DMS114 treated with DMSO at 0.1 percent for 48 hours (cell line): Measurements from ENCODE around the gene CKB.
"Not testable (repeated sequence)": the region's sequence is repeated elsewhere in the genome, so short reads cannot be mapped to it uniquely, and the experiment has no call there.

Source experiments
- DNase-seq: peaks from one replicate; lab custom pipeline; 2025; ENCODE audit not compliant: unreplicated experiment; lab: John Stamatoyannopoulos, UW

The CKB gene

DNA sequence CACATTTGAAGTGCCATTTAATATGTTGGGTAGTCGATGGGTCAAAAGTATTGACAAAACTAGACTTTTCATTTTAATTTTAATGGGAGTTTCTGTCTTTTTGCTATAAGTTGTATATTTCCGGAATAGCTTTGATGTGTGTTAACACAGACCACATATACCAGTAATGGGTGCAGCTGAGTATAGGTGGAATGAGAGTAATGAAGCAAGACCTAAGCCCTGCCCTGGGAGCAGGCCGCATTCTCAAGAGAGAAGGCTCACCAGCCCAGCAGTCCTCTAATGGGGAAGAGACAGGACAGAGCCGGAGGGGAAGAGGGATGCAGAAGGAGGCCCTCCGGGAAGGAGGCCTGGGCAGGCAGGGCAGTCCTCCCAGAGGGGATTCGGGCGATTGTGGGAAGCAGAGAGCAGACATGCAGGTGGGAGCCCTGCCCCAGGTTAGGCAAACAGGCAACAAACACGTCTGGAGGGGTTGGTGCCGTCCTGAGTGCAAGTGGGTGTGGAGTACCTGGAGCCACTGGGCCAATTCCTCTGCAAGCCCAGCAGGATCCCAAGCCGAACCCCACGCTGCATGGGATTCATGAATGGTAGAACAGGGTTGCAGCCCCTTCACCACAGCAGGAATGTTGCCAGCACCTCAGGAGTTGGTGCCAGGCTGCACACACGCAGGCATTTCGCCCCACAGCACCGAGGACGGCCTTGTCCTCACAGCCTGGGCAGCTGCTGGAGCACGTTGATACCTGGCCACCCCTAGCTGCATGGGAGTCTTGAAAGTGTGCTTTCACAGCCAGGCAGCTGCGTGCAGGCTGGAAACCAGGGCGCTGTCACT, 7.8 kb downstream of the CKB start:
- DNase-seq: no peak

DNA sequence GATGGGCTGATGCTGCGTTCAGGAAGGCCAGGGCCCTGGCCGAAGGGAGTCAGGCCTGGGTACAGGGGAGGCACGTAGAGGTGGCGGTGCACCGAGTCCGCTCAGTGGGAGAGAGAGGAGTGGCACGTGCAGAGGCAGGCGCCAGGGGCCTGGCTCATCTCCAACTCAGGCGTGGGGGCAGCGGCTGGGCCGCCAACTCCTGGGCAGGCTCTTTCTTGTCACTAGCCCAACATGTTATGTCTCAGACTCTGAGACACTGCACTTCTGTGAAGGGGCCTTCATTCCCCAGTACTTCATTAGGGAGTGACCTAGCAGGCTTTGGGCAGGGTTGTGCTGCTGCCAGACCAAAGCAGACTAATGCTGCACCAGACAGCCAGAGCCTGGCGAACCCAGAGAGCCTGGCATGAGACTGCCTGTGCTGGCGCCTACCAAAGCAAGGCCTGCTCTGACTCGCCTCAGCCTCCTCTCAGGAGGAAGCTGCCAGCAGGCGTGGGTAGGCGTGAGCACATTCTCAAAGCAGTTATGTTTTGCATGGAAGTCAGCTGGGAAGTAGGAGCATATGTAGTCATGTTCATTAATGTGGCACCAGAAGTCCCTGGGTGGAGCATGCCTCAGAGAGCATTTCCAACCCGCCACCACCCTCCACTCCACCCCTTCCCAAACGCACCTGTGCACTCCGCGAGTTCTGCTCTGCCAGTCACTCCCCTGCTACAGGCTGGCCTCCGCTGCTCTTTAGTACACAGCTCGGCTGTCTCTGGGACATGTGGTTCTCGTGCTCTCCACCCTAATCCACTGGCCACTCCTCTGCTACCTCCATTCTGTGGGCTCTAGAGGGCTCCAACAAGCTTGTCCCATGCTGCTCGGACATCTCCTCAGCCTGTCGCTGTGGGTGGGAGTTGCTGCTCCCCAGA, 9.7 kb downstream of the CKB start:
- peak; percentile 13 for DNase-seq

DNA sequence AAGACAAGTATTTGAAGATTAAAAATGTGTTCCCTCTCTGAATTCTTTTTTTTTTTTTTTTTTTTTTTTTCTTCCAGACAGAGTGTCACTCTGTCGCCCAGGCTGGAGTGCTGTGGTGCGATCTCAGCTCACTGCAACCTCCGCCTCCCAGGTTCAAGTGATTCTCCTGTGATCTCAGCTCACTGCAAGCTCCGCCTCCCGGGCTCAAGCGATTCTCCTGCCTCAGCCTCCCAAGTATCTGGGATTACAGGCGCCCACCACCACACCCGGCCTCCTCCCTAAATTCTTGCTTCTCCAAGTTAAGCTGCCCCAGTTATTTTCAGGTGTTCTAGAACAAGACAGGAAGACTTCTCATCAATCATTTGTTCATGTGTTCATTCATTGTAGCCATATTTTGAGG, 10.4 kb downstream of the CKB start:
- not testable (repeated sequence) for DNase-seq

DNA sequence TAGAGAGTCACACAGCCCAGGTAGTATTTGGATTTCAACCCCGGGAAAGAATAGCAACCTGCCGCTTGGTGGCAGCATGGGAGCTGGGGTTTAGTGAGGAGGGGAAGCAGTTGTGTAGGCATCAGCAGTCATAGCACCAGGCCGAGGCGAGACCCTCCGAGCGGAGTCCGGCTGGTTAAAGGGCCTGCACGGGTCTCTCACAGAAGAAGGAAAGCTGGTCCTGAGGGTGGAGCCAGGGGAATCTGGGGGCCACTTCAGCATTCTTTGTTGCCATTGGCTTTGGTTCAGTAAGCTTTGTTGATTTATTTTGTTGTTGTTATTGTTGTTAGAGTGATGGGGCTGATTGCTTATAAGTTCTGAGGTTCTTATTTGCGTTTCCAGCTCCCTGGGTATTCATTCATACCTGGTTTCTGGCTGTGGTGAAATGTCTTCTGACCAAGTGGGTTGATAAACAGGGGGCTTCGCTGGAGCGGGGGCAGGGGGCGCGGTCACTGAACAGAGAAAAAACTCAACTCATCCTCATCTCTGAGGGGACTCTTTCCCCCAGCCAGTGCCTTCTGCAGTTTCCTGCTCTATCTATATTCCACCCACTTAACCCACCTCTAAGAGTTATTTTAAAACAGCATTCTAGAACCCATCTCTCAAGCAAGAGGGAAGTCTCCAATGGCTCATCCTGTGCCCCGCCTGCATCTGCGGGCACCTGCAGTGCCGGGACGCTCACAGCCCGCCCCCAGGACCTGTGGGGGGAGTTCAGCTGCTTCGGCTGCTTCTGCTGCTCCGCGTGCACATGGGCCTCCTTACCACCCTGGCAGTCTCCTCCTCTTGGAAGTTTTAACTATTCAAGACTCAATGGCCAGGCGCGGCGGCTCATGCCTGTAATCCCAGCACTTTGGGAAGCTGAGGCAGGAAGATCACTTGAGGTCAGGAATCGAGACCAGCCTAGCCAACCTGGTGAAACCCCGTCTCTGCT, 11.6 kb downstream of the CKB start:
- DNase-seq: no peak

DNA sequence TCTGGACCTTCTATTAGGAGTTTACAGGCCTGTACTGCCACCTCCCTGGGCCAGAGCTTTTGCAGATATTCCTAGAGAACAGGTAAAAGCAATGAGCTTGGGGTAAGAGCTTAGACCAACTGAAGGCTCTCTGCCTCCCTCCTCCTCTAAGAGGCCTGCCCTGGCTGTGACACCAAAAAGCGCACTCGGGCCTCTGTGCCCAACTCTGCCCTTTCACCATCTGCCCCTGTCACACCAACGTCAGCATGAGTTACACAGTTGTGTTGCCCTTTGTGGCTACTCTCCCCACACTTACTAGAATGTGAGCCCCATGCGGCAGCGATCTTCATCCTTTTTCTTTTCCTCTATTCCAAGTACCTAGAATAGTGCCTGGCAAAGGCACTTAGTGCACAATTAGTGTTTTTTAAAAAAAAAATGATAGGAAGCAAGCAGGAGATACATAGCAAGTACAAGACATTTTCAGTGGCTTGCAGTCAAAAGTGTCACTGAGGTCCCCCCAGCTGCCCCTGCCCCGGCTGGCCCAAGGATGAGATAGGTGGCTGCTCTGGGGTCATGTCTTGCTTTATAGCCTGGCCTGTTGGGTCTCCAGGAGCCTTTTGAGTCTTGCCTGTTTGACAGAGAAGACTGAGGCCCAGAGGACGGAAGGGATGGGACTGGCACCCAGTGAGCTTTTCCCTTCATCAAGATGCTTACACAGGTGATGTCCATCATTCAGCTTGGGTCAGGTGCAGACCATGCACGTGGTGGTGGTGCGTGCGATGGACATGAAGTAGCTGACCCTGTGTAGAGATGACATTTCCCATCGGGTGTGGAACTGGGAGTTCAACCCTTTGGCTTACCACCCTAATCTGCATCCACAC, 12.5 kb downstream of the CKB start:
- no peak for DNase-seq

DNA sequence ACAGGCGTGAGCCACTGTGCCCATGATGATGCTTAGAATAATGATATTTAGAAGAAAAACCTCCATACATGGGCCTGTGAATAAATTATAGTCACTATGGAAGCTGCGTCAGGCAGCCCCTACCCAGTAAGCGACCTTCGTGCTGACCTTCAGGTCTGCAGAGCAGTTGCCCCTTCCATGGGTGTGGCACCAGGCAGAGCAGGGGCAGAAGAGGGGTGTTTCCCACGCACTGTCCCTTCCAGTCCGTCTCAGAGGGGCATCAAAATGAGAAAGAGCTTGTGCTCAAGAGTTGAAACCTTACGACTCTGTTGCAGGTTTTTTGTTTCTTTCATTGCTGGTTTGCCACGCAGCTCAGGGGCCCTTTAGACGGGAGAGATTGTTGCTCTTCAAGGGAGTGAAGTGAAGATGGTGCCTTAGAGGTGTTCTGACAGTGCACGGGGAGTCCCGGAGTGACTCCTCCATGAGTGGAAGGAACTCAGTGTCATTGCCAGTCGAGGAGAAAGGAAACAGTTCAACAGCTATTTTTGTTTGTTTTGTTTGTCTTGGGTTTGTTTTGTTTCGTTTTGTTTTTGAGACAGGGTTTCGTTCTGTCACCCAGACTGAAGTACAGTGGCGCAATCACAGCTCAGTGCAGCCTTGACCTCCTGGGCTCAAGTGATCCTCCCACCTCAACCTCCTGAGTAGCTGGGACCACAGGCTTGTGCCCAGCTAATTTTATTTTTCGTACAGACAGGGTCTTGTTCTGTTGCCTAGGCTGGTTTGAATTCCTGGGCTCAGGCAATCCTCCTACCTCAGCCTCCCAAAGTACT, 13.9 kb downstream of the CKB start:
- DNase-seq: no peak

DNA sequence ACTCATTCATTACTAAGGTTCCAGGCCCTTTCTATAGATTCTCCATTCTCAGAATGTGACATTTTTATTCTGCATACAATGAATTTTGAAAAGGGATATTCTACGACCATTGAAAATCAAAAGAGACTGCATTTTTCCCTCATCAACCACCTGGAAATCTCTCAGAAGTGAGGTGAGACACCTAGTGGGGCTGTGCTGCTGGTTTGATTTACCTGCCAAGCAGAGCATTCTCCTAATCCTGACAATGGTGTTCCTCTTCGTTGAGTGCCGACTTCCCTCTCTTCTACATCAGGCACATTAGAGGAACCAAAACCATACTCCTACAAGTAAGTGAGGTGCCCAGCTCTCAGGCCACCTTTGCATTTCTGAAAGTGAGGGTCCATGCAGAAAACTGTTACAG, 14.9 kb downstream of the CKB start:
- DNase-seq: no peak

DNA sequence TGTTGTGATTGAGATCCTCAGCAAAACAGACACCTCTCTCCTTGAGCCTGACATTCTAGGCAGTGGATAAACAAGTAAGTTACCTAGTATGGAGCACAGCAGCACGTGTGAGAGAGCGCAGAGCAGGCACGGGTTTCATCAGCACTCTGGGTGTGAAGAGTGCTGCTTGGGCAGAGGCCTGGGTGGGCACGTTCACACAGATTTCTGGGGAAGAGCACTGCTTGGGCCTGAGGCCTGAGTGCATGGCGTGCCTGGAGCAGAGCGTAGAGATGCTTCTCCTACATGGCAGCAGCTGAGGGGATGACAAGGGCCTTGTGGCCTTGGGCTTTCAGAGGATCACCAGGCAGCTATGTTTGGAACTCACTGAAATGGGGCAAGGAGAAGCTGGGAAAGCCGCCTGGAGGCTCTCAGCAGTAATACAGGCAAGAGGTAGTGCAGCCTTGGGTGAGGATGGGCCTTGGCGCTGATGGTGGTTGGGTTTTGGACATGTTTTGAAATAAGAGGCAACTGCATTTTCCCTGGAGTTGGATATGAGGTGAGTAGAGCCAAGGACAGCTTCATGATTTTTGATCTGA, 17.6 kb downstream of the CKB start:
- DNase-seq: no peak

DNA sequence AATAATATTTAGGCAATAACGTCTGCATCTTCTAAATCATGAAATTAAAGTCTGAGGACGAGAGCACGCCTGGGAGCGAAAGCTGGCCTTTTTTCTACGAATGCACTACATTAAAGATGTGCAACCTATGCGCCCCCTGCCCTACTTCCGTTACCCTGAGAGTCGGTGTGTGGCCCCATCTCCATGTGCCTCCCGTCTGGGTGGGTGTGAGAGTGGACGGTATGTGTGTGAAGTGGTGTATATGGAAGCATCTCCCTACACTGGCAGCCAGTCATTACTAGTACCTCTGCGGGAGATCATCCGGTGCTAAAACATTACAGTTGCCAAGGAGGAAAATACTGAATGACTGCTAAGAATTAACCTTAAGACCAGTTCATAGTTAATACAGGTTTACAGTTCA, 19.3 kb downstream of the CKB start:
- DNase-seq: no peak

DNA sequence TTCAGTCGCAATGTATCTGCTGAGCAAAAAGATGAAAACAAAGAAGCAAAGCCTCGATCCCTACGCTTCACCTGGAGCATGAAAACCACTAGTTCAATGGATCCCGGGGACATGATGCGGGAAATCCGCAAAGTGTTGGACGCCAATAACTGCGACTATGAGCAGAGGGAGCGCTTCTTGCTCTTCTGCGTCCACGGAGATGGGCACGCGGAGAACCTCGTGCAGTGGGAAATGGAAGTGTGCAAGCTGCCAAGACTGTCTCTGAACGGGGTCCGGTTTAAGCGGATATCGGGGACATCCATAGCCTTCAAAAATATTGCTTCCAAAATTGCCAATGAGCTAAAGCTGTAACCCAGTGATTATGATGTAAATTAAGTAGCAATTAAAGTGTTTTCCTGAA, 19.8 kb downstream of the CKB start:
- no peak for DNase-seq

DNA sequence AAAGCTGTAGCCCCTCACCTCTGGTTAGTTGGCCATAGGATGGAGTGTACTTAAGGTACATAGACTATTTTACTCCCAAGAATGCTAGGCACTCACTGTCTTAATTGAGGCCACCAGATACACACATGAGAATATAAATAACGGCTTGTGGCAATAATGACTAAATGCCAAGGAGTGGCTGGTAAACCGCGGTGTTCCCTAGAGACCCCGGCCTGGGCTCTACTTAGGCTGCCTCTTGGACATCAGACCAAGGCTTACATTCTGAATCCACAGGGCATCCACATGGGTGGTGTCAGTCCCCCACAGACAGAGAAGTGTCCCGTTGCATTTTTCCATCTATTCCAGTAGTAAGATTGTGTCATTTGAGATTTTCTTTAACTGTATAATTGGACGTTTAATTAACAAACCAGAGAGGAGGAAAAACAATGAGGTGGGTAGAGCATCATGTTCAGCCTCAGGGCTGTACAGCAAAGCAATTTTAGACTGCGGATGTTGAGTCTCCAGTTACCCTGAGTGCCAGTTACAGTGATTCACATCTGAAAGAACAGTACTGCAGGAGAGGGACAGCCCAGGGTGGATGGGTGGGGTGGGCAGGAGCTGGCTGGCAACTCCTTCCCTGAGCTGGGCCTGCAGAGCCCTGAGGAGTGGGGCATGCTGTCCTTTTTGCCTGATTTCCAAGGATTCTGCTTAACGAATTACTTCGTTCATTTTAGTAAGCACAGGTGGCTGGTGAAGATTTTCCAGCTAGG, 20.5 kb downstream of the CKB start:
- DNase-seq: no peak

DNA sequence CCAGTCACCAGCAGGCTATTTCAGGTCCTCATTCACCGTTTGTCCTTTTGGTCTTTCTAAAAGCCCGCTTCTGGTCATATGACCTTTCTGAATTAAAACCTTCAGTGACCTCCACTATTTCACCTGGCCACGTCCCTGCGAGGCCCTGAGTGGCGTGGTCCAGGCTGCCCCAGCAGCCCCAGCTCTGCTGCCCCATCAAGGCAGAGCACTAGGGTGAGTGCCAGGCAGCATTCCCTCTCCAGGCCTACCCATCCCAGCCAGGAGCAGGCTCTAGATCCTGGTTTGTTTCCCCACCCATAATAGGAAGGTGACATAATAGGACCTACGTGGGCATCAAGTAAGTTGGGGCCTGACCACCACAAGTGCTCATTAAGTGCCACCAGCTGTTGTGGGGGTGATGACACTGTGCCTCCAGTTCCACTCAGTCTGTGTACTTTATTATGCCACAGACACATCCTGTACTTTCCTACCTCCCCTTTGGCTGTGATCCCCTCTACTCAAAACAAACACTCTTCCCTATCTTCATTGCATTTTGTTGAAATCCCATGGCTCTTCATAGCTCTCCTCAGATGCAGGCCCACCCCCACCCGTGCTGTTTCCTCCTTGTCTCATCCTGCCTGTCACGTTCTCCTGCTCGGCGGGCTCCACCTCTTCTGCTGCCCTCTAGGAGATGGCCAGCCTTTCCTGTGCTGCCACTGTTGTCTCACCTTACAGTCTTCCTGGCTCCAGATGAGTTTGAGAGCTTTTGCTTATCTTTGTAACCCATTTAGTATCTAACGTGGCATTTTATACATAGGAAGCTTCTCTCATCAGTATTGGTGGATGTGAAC, 21.4 kb downstream of the CKB start:
- no peak for DNase-seq

DNA sequence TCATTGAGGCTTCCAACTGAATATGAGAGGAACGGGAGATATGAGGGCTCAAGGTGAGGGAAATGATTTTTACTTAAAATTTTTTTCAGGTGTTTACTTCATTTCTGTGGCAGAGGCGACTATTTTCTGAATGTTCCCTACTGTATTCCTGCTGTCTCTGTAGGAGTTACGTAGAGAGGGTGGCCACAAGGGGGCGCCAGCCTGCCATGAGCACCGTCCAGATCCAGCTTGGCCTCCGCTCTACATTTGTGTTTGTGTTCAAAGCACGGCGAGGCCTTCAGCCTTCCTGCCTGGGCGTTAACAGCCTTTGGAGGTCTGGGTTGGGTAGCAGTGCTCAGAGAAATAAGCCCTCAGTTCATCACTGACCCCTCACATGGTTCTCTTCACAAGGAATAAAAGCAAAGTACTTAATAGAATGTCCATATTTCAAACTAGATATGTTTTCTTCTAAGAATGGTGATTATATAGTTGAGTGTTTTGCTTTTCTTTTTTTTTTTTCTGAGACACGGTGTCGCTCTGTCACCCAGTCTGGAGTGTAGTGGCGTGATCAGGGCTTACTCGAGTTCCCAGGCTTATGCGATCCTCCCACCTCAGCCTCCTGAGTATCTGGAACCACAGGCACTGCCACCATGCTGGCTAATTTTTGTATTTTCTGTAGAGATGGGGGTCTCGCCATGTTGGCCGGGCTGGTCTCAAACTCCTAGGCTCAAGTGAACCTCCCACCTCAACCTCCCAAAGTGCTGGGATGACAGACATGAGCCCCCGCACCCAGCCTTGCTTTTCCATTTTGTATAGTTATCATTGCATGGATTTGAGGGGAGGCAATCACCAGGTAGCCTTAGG, 22.3 kb downstream of the CKB start:
- peak; percentile 33 for DNase-seq

DNA sequence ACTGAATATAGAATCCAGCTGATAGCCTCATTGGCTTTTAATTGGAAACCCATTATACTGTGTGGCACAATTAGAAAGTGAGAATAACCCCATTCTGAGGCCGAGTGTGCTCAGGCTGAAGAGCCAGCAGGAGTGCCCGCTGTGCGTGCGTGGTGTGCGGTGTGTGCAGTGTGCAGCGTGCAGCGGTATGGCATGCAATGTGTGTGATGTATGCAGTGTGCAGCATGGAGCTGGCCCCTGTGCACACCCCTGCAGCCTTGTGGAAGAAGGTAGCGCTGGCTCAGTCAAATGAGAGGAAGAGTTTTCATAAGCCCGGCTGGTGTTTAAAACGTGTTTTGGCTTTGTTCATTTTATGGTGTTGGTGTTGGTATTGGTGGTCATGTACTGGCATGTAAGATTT, 22.9 kb downstream of the CKB start:
- DNase-seq: no peak

DNA sequence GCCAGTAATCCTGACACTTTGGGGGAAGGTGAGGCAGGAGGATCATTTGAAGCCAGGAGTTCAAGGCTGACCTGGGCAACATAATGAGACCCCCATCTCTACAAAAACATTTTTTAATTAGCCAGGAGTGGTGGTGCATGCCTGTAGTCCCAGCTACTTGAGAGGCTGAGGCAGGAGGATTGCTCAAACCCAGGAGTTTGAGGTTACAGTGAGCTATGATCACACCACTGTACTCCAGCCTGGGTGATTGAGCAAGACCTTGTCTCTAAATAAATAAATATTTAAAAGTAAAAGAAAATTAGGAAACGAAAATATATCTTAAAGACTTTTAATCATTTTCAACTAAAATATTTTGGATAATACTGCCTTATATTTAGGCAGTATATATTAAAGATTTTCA, 25.9 kb downstream of the CKB start:
- DNase-seq: no peak

DNA sequence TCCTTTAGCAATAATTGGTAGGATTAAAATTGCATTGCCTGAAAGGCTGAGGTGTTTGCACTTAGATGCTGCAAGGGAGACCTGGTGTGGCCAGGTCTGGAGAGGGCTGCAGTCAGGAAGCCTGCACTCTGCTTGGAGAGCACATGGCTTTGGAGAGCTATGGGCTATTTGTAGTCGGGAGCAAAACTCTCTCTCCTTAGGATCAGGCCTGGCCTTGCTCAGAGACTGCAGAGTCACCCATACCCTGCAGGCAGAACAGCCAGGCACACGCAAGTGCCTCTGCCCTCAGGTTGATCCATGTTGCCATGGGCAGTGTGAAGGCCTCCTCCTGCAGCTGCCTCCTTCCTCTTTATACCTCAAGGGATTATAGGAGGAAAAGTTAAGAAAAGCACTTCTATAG, 26.8 kb downstream of the CKB start:
- DNase-seq: no peak
